ENCODE data around the gene CPD.
A peak's percentile ranks its signal among the peaks of the same experiment; 100 is the strongest.

The CPD gene

DNA sequence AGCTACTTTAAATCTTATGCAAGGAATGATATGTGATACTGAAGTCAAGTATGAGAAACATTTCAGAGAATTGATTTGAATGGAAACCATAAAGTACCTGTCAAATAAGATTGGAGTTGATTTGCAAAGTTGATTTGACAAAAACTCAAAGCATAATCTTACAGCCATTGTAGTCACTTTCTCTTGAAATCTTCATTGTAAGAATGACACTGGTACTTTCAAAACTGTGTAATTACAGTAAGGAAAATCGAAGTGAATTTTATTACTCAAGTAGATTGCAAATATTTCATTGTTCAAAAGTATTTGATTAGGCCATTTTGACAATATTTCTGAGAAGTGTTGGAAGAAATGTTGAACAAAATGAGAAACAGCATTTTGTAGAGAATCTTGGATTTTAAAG lies 3.6 kb downstream of the CPD start:
- no peak for TF ChIP-seq EZH2 (IDR thresholded peaks at IDR 0.05)
- TF ChIP-seq POLR2AphosphoS5 (IDR thresholded peaks at IDR 0.05; ENCODE audit: borderline replicate concordance, low read depth, low read length): no peak
- no peak for TF ChIP-seq FOXP2 (optimal IDR thresholded peaks at IDR 0.05; ENCODE audit: control extremely low read depth, extremely low read length, insufficient read depth)
- no peak overlapping the region for H3K27ac ChIP-seq
- H3K36me3 ChIP-seq (ENCODE audit: insufficient read depth, low read length): peaks cover 5% of the 10 kb centered on the region; the same call in 1 of the 2 replicates
- H3K9me3 ChIP-seq (ENCODE audit: low read depth, low read length): no peaks in the 10 kb centered on the region
- DNase-seq (ENCODE audit: low read depth, low spot score): no peak
- H3K4me3 ChIP-seq: no peak overlapping the region
- no peak overlapping the region for H3K9ac ChIP-seq (ENCODE audit: insufficient read length)

DNA sequence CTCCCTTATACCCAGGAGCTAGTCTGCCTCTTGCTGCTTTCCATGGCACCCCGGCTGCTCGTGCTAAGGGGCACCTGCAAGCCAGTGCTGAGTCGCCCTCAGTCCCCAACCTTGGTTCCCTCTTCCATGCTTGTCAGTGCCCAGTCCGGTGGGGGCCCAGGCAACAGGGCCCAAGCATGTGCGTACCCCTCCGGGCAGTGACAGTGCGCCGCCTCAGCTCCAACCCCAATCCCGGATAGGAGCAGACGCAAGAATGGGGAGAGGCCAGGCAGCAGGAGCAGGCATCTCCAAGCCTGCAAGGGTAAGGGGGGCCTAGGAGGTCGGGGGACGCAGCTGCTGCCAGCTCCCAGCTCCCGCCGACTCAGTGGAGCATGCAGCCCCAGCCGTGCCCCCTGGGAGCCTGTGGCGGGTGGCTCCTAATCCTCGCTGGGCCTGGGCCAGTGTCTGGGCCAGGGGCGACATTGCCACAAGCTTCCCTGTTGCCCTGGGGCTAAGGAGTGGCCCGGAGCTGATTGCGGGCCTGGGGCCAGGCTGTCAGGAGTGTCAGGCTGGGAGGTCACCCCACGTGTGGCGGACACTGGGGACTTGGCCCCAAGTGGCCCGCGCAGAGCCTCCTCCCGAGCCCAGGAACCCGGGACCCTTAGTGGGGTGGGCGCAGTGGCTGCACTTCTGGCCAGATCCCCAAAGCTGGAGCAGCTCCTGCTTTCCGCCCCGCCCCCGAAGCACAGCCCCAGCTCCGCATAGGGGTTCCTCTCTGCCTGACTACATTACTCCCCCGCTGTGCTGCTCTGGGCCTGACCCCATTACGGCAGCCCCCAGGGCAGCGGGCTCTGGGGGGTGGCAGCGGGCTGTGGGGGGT lies 9.8 kb downstream of the CPD start:
- Histone ChIP-seq H3K27ac (no peak overlapping the region), H3K36me3 (ENCODE audit: insufficient read depth, low read length) (peaks cover 5% of the 10 kb centered on the region; the same call in 1 of the 2 replicates), H3K9ac (ENCODE audit: insufficient read length) (no peak overlapping the region), H3K9me3 (ENCODE audit: low read depth, low read length) (no peaks in the 10 kb centered on the region), H3K4me3 (no peak overlapping the region)
- TF ChIP-seq POLR2AphosphoS5 (IDR thresholded peaks at IDR 0.05; ENCODE audit: borderline replicate concordance, low read depth, low read length) (no peak), FOXP2 (optimal IDR thresholded peaks at IDR 0.05; ENCODE audit: control extremely low read depth, extremely low read length, insufficient read depth) (no peak), EZH2 (IDR thresholded peaks at IDR 0.05) (no peak)
- no peak for DNase-seq (ENCODE audit: low read depth, low spot score)

GRCh38 chr17:30389756-30390300 lies 11.1 kb downstream of the CPD start:
- no peak overlapping the region for H3K9ac ChIP-seq (ENCODE audit: insufficient read length)
- H3K9me3 ChIP-seq (ENCODE audit: low read depth, low read length): no peaks in the 10 kb centered on the region
- H3K27ac ChIP-seq: no peak overlapping the region
- peaks cover 5% of the 10 kb centered on the region; the same call in 1 of the 2 replicates for H3K36me3 ChIP-seq (ENCODE audit: insufficient read depth, low read length)
- no peak overlapping the region for H3K4me3 ChIP-seq
- no peak for DNase-seq (ENCODE audit: low read depth, low spot score)
- TF ChIP-seq FOXP2 (optimal IDR thresholded peaks at IDR 0.05; ENCODE audit: control extremely low read depth, extremely low read length, insufficient read depth) (no peak), POLR2AphosphoS5 (IDR thresholded peaks at IDR 0.05; ENCODE audit: borderline replicate concordance, low read depth, low read length) (no peak), EZH2 (IDR thresholded peaks at IDR 0.05) (no peak)

DNA sequence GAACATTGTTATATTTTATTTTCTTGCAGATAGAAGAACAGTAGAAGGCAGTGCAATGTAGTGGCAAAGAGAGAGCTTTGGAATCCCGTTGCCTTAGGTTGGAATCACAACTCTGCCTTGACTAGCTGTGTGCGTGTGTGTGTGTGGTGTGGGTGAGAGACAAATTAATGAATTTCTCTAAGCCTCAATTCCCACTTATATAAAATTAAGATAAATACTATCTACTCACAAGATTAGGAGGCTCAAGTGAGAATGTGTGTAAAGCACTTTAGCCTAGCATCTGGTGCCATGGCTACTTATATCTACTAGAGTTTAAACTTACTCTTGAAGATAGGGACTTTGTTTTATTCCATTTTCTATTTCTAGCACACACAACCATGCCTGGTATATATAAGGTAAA lies 12.8 kb downstream of the CPD start:
- H3K4me3 ChIP-seq: no peak overlapping the region
- no peak for DNase-seq (ENCODE audit: low read depth, low spot score)
- H3K36me3 ChIP-seq (ENCODE audit: insufficient read depth, low read length): peaks cover 3% of the 10 kb centered on the region; the same call in 1 of the 2 replicates
- no peaks in the 10 kb centered on the region for H3K9me3 ChIP-seq (ENCODE audit: low read depth, low read length)
- no peak overlapping the region for H3K27ac ChIP-seq
- H3K9ac ChIP-seq (ENCODE audit: insufficient read length): no peak overlapping the region
- TF ChIP-seq EZH2 (IDR thresholded peaks at IDR 0.05) (no peak), POLR2AphosphoS5 (IDR thresholded peaks at IDR 0.05; ENCODE audit: borderline replicate concordance, low read depth, low read length) (no peak), FOXP2 (optimal IDR thresholded peaks at IDR 0.05; ENCODE audit: control extremely low read depth, extremely low read length, insufficient read depth) (no peak)

DNA sequence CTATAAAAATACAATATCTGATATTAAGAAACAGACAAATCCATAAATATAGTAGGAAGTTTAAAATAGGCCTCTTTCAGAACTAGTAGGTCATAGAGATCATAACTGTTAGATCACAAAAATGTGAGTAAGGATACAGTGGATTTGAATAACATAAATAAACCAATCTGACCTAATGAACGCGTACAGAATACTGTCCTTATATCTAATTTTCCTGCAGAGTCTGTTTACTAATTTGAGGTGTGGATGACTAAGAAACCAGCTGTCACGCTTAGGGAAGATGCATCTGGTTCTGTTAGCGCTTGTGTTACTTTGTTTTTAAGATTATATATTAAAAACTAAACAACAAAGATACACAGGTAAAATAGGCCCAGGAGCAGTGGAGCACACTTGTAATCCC lies 14.8 kb downstream of the CPD start:
- Histone ChIP-seq H3K27ac (no peak overlapping the region), H3K9ac (ENCODE audit: insufficient read length) (no peak overlapping the region), H3K9me3 (ENCODE audit: low read depth, low read length) (no peaks in the 10 kb centered on the region), H3K4me3 (no peak overlapping the region), H3K36me3 (ENCODE audit: insufficient read depth, low read length) (no peaks in the 10 kb centered on the region)
- DNase-seq (ENCODE audit: low read depth, low spot score): no peak
- TF ChIP-seq EZH2 (IDR thresholded peaks at IDR 0.05) (no peak), FOXP2 (optimal IDR thresholded peaks at IDR 0.05; ENCODE audit: control extremely low read depth, extremely low read length, insufficient read depth) (no peak), POLR2AphosphoS5 (IDR thresholded peaks at IDR 0.05; ENCODE audit: borderline replicate concordance, low read depth, low read length) (no peak)

- Histone ChIP-seq H3K4me3 (no peak overlapping the region), H3K9ac (ENCODE audit: insufficient read length) (no peak overlapping the region), H3K9me3 (ENCODE audit: low read depth, low read length) (no peaks in the 10 kb centered on the region), H3K27ac (no peak overlapping the region), H3K36me3 (ENCODE audit: insufficient read depth, low read length) (no peaks in the 10 kb centered on the region)
- TF ChIP-seq FOXP2 (optimal IDR thresholded peaks at IDR 0.05; ENCODE audit: control extremely low read depth, extremely low read length, insufficient read depth): no peak
- no peak for TF ChIP-seq POLR2AphosphoS5 (IDR thresholded peaks at IDR 0.05; ENCODE audit: borderline replicate concordance, low read depth, low read length)
- TF ChIP-seq EZH2 (IDR thresholded peaks at IDR 0.05): no peak
- DNase-seq (ENCODE audit: low read depth, low spot score): no peak
Observed at GRCh38 chr17:30393911-30394867, 15.5 kb downstream of the CPD start.

GRCh38 chr17:30395398-30396022 lies 16.8 kb downstream of the CPD start:
- no peak for DNase-seq (ENCODE audit: low read depth, low spot score)

More at GRCh38 chr17:30395398-30396022, 16.8 kb downstream of the CPD start:
- Histone ChIP-seq H3K4me3 (peak overlapping the region; percentile 31; the same call in 1 of the 2 replicates), H3K9me3 (ENCODE audit: low read depth, low read length) (no peaks in the 10 kb centered on the region), H3K9ac (ENCODE audit: insufficient read length) (peak overlapping the region; percentile 8), H3K36me3 (ENCODE audit: insufficient read depth, low read length) (no peaks in the 10 kb centered on the region), H3K27ac (peak overlapping the region; percentile 76)
- TF ChIP-seq POLR2AphosphoS5 (IDR thresholded peaks at IDR 0.05; ENCODE audit: borderline replicate concordance, low read depth, low read length) (no peak), EZH2 (IDR thresholded peaks at IDR 0.05) (no peak), FOXP2 (optimal IDR thresholded peaks at IDR 0.05; ENCODE audit: control extremely low read depth, extremely low read length, insufficient read depth) (no peak)

Data from SK-N-MC (cell line).